Heart right ventricle (tissue), 16 donors: ENCODE measurements around the gene PTTG1IP. TPM values are rescaled to one million over a fixed set of nuclear protein-coding genes. Genes with fewer than 3 reads are reported as not detected.

Source experiments
- ATAC-seq, 8 donors: fragments of 200-7000 bp; cut with Tn5 transposase; one replicate each; pipeline ENCODE4 v1.9.1; 2020; ENCODE audit warnings: mild to moderate bottlenecking in 8 of 8, moderate library complexity in 8 of 8, moderate number of reproducible peaks in 1 of 8
- DNase-seq, 2 donors: peaks; one replicate each; pipeline ENCODE4 v3.0.0-alpha.2; 2020
- H3K27ac ChIP-seq, 10 donors: fragments of 200-600 bp; sonication (generic) in 2 of 10; one replicate each; pipeline versions ENCODE4 v1.5.0 to v1.8.0; 2020 to 2022; ENCODE audit warnings: mild to moderate bottlenecking in 3 of 10
- H3K27me3 ChIP-seq, 7 donors: fragments of 200-600 bp; one replicate each; pipeline ENCODE4 v1.8.0; 2021 to 2022; ENCODE audit warnings: mild to moderate bottlenecking in 2 of 7
- H3K36me3 ChIP-seq, 9 donors: fragments of 200-600 bp; sonication (generic) in 1 of 9; one replicate each; pipeline versions ENCODE4 v1.5.0 to v1.8.0; 2020 to 2022; ENCODE audit warnings: mild to moderate bottlenecking in 2 of 9
- H3K4me1 ChIP-seq, 9 donors: fragments of 200-600 bp; sonication (generic) in 1 of 9; one replicate each; pipeline versions ENCODE4 v1.5.0 to v1.8.0; 2020 to 2022; ENCODE audit warnings: mild to moderate bottlenecking in 4 of 9
- H3K4me3 ChIP-seq, 10 donors: fragments of 200-600 bp; sonication (generic) in 2 of 10; one replicate each; pipeline versions ENCODE4 v1.5.0 to v1.8.0; 2020 to 2022; ENCODE audit warnings: mild to moderate bottlenecking in 7 of 10, moderate library complexity in 2 of 10
- H3K9me3 ChIP-seq, 11 donors: fragments of 200-600 bp in 10 of 11; sonication (generic) in 2 of 11; one replicate each; pipeline versions ENCODE4 v1.5.0 to v1.8.0; 2013 to 2022; ENCODE audit warnings: mild to moderate bottlenecking in 2 of 11, control low read depth in 1 of 11, moderate library complexity in 1 of 11
- WGBS, 2 donors: extraction: QIAGEN DNeasy Blood & Tissue Kit; methylation state at CpG; one replicate each; pipeline ENCODE4 v1.1.7; 2013; ENCODE audit warnings: inconsistent platforms in 1 of 2; 5-methylcytosine and 5-hydroxymethylcytosine counted together
- intact Hi-C, 10 donors: fragments of 100-400 bp; cut with DNase I; formaldehyde crosslinking; loops; one replicate each; pipeline versions ENCODE4 v1.11.1 to v1.14.2; 2022
- polyA plus RNA-seq, 2 donors: library from polyadenylated mRNA; stranded (reverse); fragments of 200-250 nt; gene quantifications; one replicate each; pipeline ENCODE4 v1.2.3, GENCODE V29; 2013
- total RNA-seq, 10 donors: library from RNA; stranded (reverse); fragmentation: NEBNext Ultra II Directional in 3 of 10; extraction: Animal tissue kit (Norgen Biotek cat#: 25700) in 3 of 10; gene quantifications; one replicate each; pipeline versions ENCODE4 v1.2.1 to v1.2.4, GENCODE V29; 2021 to 2023
- TF ChIP-seq, protein P1 (sequence below), 9 donors: fragments of 200-600 bp; sonication (generic) in 2 of 9; IDR thresholded peaks; one replicate each; pipeline versions ENCODE4 v1.5.0 to v1.8.0; 2021 to 2022; ENCODE audit warnings: antibody characterized with exemption in 9 of 9, mild to moderate bottlenecking in 5 of 9, moderate library complexity in 1 of 9
- donor health status: Arrhythmogenic right ventricular cardiomyopathy.
- donor health status: ischemic (EF 13 %, LVEDD 7.1; RV severe dilation, severe dysfunction).
- donor health status: healthy with polysubstance abuse.
- donor health status: DM: no; HTN: yes; CAD: no.
- donor health status: DM: no; HTN: no; CAD: no.
- donor health status: ischemic (EF 25% LVEDD 6.9; RV normal size, moderate dysfunction).
- donor health status: ischemic (EF 25% LVEDD 5.7; RV mildly dilated, moderate dysfunction).
- donor health status: healthy.
- donor health status: DM: yes; HTN: yes; CAD: no.
- donor health status: Ischemic cardiomyopathy.
- donor health status: ischemic (EF 35%, LVEDD 5.7; RV mildly dilated, moderate dysfunction).
- donor health status: nonischemic (EF 11% LVEDD 7.7; RV severe dilation, severe dysfunction).
- donor health status: DM: yes; HTN: yes; CAD: no.
- donor health status: PGD.
- donor health status: ischemic (EF 29% LVEDD 5.4; RV normal size, mild dysfunction).
- donor health status: nonischemic (EF 23%, LVEDD 6.1; RV moderate dilation, normal function).

PTTG1IP gene
- total and polyA plus RNA-seq, 12 donors = 109 to 188 (median 148) TPM

DNA sequence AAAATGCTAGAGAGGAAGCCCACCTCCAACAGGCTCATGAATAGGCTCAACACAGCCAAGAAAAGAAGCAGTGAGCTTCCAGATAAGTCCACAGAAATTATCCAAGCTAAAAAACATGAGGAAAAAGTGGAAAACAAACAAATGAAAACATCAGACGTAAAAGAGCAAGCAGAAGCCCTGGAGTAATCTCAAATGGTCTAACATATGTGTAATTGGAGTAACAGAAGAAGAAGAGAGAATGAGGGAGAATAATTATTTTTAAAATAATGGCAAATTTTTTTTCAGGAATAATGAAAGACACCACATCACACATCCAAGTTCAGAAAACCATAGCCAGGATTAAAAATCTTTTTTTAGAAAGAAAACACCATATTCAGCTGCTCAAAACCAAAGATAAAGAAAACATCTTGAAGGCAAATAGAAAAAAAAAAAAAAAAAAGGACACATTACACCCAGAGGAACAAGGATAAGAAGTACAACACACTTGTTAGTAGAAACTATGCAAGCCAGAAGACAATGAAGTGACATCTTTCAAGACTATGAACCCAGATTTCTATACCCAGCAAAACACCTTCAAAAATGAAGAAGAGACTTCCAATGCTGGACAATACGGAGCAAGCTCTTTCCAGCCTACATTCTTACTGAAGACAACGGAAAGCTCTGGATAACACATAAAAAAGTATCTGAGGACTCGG is 45.0 kb downstream of the PTTG1IP start:
- H3K9me3 ChIP-seq = peaks cover 0 to 30% (median 14%) of the 10 kb centered on the region in 11 donors
- no peak overlapping the region for H3K4me3 ChIP-seq
- H3K27me3 ChIP-seq = no peaks in the 10 kb centered on the region
- no peak for DNase-seq
- H3K4me1 ChIP-seq = no peaks in the 10 kb centered on the region
- ATAC-seq = no peak
- TF ChIP-seq, protein P1, sequence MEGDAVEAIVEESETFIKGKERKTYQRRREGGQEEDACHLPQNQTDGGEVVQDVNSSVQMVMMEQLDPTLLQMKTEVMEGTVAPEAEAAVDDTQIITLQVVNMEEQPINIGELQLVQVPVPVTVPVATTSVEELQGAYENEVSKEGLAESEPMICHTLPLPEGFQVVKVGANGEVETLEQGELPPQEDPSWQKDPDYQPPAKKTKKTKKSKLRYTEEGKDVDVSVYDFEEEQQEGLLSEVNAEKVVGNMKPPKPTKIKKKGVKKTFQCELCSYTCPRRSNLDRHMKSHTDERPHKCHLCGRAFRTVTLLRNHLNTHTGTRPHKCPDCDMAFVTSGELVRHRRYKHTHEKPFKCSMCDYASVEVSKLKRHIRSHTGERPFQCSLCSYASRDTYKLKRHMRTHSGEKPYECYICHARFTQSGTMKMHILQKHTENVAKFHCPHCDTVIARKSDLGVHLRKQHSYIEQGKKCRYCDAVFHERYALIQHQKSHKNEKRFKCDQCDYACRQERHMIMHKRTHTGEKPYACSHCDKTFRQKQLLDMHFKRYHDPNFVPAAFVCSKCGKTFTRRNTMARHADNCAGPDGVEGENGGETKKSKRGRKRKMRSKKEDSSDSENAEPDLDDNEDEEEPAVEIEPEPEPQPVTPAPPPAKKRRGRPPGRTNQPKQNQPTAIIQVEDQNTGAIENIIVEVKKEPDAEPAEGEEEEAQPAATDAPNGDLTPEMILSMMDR (IDR thresholded peaks at IDR 0.05) = no peak
- intact Hi-C loops = no loop called here
- H3K27ac ChIP-seq = no peak overlapping the region
- WGBS, 2 donors = 89 to 96% methylated on average over 4 of the region's 4 CpGs
- H3K36me3 ChIP-seq = no peaks in the 10 kb centered on the region

- Histone ChIP-seq H3K9me3 (peaks cover 0 to 62% (median 24%) of the 10 kb centered on the region in 11 donors), H3K4me1 (peaks cover 0 to 9% (median 6%) of the 10 kb centered on the region in 9 donors), H3K27me3 (no peaks in the 10 kb centered on the region), H3K4me3 (no peak overlapping the region), H3K36me3 (no peaks in the 10 kb centered on the region), H3K27ac (no peak overlapping the region)
- DNase-seq = no peak
- TF ChIP-seq, protein P1 (IDR thresholded peaks at IDR 0.05) = no peak
- ATAC-seq = no peak
- 94 to 95% methylated on average over 1 of the region's 1 CpG for WGBS, 2 donors
- intact Hi-C loops = no loop called here
Observed at GRCh38 chr21:44823179-44823660, 50.3 kb downstream of the PTTG1IP start.

GRCh38 chr21:44822484-44823178 is 50.9 kb downstream of the PTTG1IP start:
- Histone ChIP-seq H3K9me3 (peaks cover 0 to 56% (median 18%) of the 10 kb centered on the region in 11 donors), H3K4me3 (no peak overlapping the region), H3K27me3 (no peaks in the 10 kb centered on the region), H3K4me1 (peaks cover 0 to 9% (median 6%) of the 10 kb centered on the region in 9 donors), H3K36me3 (no peaks in the 10 kb centered on the region), H3K27ac (no peak overlapping the region)
- intact Hi-C loops = no loop called here
- no peak for DNase-seq
- 71 to 72% methylated on average over 5 of the region's 5 CpGs for WGBS, 2 donors
- TF ChIP-seq, protein P1 (IDR thresholded peaks at IDR 0.05) = no peak
- ATAC-seq = no peak

DNA sequence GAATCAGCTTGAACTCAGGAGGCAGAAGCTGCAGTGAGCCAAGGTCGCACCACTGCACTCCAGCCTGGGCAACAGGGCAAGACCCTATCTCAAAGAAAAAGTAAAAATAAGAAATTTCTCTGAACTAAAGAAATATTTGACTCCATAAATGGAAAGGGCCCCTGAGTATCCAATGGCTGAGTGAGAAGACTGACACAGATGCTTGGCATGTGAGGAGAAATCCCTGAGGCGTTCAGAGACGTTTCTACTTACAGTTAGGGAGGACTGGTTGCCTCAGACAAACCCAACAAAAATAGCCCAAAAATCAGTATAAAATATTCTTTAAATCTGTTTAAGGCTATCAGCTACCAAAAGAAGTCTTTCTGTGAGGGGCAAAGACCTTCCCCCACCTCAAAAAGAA is 52.6 kb downstream of the PTTG1IP start:
- TF ChIP-seq, protein P1 (IDR thresholded peaks at IDR 0.05) = no peak
- no peak overlapping the region for H3K4me3 ChIP-seq
- H3K4me1 ChIP-seq = peaks cover 9 to 25% (median 21%) of the 10 kb centered on the region in 9 donors
- H3K27me3 ChIP-seq = no peaks in the 10 kb centered on the region
- H3K27ac ChIP-seq = no peak overlapping the region
- no peaks in the 10 kb centered on the region for H3K36me3 ChIP-seq
- ATAC-seq = no peak
- 76 to 84% methylated on average over 3 of the region's 3 CpGs for WGBS, 2 donors
- DNase-seq = no peak
- intact Hi-C loops = no loop called here
- peaks cover 0 to 52% (median 18%) of the 10 kb centered on the region in 11 donors for H3K9me3 ChIP-seq
